ENCODE results near the gene ZNF467. TPM values are rescaled to one million over a fixed set of nuclear protein-coding genes. Genes with fewer than 3 reads are reported as not detected.

ZNF467 gene
- total RNA-seq, 1 donor from 2014 or later, result not detected

- Histone ChIP-seq H3K36me3 (ENCODE audit: control insufficient read depth, insufficient read depth, low read length) (no peaks in the 10 kb centered on the region), H3K27me3 (ENCODE audit: control insufficient read depth, insufficient read depth, low read length) (peaks cover 15% of the 10 kb centered on the region), H3K4me3 (ENCODE audit: low read depth, low read length) (no peak overlapping the region)
- DNase-seq (ENCODE audit: low read depth), result no peak
- TF ChIP-seq CTCF (IDR thresholded peaks at IDR 0.05; ENCODE audit: insufficient read depth, low read length, poor library complexity, severe bottlenecking), result no peak
These were observed 38.2 kb downstream of the ZNF467 start for GRCh38 chr7:149735181-149735602.

GRCh38 chr7:149734791-149735075 is 38.7 kb downstream of the ZNF467 start:
- Histone ChIP-seq H3K27me3 (ENCODE audit: control insufficient read depth, insufficient read depth, low read length) (peaks cover 15% of the 10 kb centered on the region), H3K4me3 (ENCODE audit: low read depth, low read length) (no peak overlapping the region), H3K36me3 (ENCODE audit: control insufficient read depth, insufficient read depth, low read length) (no peaks in the 10 kb centered on the region)
- no peak for DNase-seq (ENCODE audit: low read depth)
- TF ChIP-seq CTCF (IDR thresholded peaks at IDR 0.05; ENCODE audit: insufficient read depth, low read length, poor library complexity, severe bottlenecking), result no peak

GRCh38 chr7:149733924-149734790 is 39.2 kb downstream of the ZNF467 start:
- H3K27me3 ChIP-seq (ENCODE audit: control insufficient read depth, insufficient read depth, low read length), result peaks cover 15% of the 10 kb centered on the region
- H3K4me3 ChIP-seq (ENCODE audit: low read depth, low read length), result no peak overlapping the region
- DNase-seq (ENCODE audit: low read depth), result no peak
- no peaks in the 10 kb centered on the region for H3K36me3 ChIP-seq (ENCODE audit: control insufficient read depth, insufficient read depth, low read length)
- no peak for TF ChIP-seq CTCF (IDR thresholded peaks at IDR 0.05; ENCODE audit: insufficient read depth, low read length, poor library complexity, severe bottlenecking)

- Histone ChIP-seq H3K36me3 (ENCODE audit: control insufficient read depth, insufficient read depth, low read length) (peaks cover 1% of the 10 kb centered on the region), H3K4me3 (ENCODE audit: low read depth, low read length) (no peak overlapping the region), H3K27me3 (ENCODE audit: control insufficient read depth, insufficient read depth, low read length) (peaks cover 15% of the 10 kb centered on the region)
- DNase-seq (ENCODE audit: low read depth), result no peak
- no peak for TF ChIP-seq CTCF (IDR thresholded peaks at IDR 0.05; ENCODE audit: insufficient read depth, low read length, poor library complexity, severe bottlenecking)
These were observed 40.1 kb downstream of the ZNF467 start for GRCh38 chr7:149733131-149733923.

- H3K36me3 ChIP-seq (ENCODE audit: control insufficient read depth, insufficient read depth, low read length), result peaks cover 1% of the 10 kb centered on the region
- H3K4me3 ChIP-seq (ENCODE audit: low read depth, low read length), result no peak overlapping the region
- TF ChIP-seq CTCF (IDR thresholded peaks at IDR 0.05; ENCODE audit: insufficient read depth, low read length, poor library complexity, severe bottlenecking), result no peak
- DNase-seq (ENCODE audit: low read depth), result no peak
- H3K27me3 ChIP-seq (ENCODE audit: control insufficient read depth, insufficient read depth, low read length), result peaks cover 15% of the 10 kb centered on the region
These were observed 40.8 kb downstream of the ZNF467 start for GRCh38 chr7:149732611-149733010.
